GM12865 (cell line): Measurements from ENCODE around the gene UCN3.

Source experiments
- DNase-seq: peaks from one replicate; pipeline ENCODE4 v3.0.0; 2010; ENCODE audit warnings: low read depth
- H3K4me3 ChIP-seq: 2 replicates; pipeline ENCODE4 v1.5.1; 2011; ENCODE audit warnings: mild to moderate bottlenecking, low read depth, low read length, control low read depth
- CTCF ChIP-seq: IDR thresholded peaks from 2 replicates; pipeline ENCODE4 v1.5.1; 2011; ENCODE audit warnings: low read length, control low read depth, low read depth, inconsistent platforms; ENCODE audit not compliant: insufficient read depth; ENCODE audit errors: missing control alignments

The UCN3 gene

GRCh38 chr10:5349362-5349761 is 15.4 kb upstream of the UCN3 start:
- TF ChIP-seq CTCF = no peak
- no peak for DNase-seq
- H3K4me3 ChIP-seq = no peak overlapping the region

GRCh38 chr10:5354068-5354467 is 10.7 kb upstream of the UCN3 start:
- no peak overlapping the region for H3K4me3 ChIP-seq
- DNase-seq = peak; percentile 45
- TF ChIP-seq CTCF = no peak

GRCh38 chr10:5355594-5356301 is 9.0 kb upstream of the UCN3 start:
- no peak overlapping the region for H3K4me3 ChIP-seq
- DNase-seq = no peak

GRCh38 chr10:5356302-5356763 is 8.4 kb upstream of the UCN3 start:
- no peak overlapping the region for H3K4me3 ChIP-seq
- no peak for DNase-seq
- no peak for TF ChIP-seq CTCF

More at GRCh38 chr10:5355594-5356301, 9.0 kb upstream of the UCN3 start:
- no peak for TF ChIP-seq CTCF

- no peak overlapping the region for H3K4me3 ChIP-seq
- DNase-seq = no peak
- no peak for TF ChIP-seq CTCF
Observed at GRCh38 chr10:5360318-5360915, 4.3 kb upstream of the UCN3 start.

- DNase-seq = no peak
- TF ChIP-seq CTCF = no peak
- no peak overlapping the region for H3K4me3 ChIP-seq
Observed at GRCh38 chr10:5361966-5362365, 2.8 kb upstream of the UCN3 start.
